NCI-H1417 treated with DMSO at 0.1 percent for 48 hours (cell line): ENCODE data around the gene DMTF1.

Experiments used
- DNase-seq: peaks from one replicate; lab custom pipeline; 2025; lab: John Stamatoyannopoulos, UW

The DMTF1 gene

GRCh38 chr7:87147500-87147899 lies 4.8 kb upstream of the DMTF1 start:
- DNase-seq = no peak

- no peak for DNase-seq
Measured at GRCh38 chr7:87148332-87148955, 3.8 kb upstream of the DMTF1 start.

- no peak for DNase-seq
Measured at GRCh38 chr7:87151002-87151728, 1.1 kb upstream of the DMTF1 start.

GRCh38 chr7:87151729-87152111 lies 533 bp upstream of the DMTF1 start:
- DNase-seq = no peak

GRCh38 chr7:87152897-87153641 lies 816 bp downstream of the DMTF1 start:
- no peak for DNase-seq

GRCh38 chr7:87154166-87154565 lies 1.9 kb downstream of the DMTF1 start:
- no peak for DNase-seq

- DNase-seq = no peak
Measured at GRCh38 chr7:87154569-87154968, 2.3 kb downstream of the DMTF1 start.

- no peak for DNase-seq
Measured at GRCh38 chr7:87155788-87156187, 3.5 kb downstream of the DMTF1 start.

- no peak for DNase-seq
Measured at GRCh38 chr7:87156709-87157108, 4.5 kb downstream of the DMTF1 start.

- DNase-seq = no peak
Measured at GRCh38 chr7:87159538-87159937, 7.3 kb downstream of the DMTF1 start.

GRCh38 chr7:87164433-87164832 lies 12.2 kb downstream of the DMTF1 start:
- no peak for DNase-seq

- no peak for DNase-seq
Measured at GRCh38 chr7:87170828-87171227, 18.6 kb downstream of the DMTF1 start.

- no peak for DNase-seq
Measured at GRCh38 chr7:87171282-87171934, 19.2 kb downstream of the DMTF1 start.

- DNase-seq = no peak
Measured at GRCh38 chr7:87173471-87173870, 21.2 kb downstream of the DMTF1 start.

GRCh38 chr7:87178320-87178719 lies 26.1 kb downstream of the DMTF1 start:
- DNase-seq = no peak

GRCh38 chr7:87179180-87179579 lies 26.9 kb downstream of the DMTF1 start:
- no peak for DNase-seq

GRCh38 chr7:87187120-87187519 lies 34.9 kb downstream of the DMTF1 start:
- DNase-seq = no peak

GRCh38 chr7:87188930-87189329 lies 36.7 kb downstream of the DMTF1 start:
- DNase-seq = no peak

- DNase-seq = no peak
Measured at GRCh38 chr7:87190783-87191182, 38.5 kb downstream of the DMTF1 start.

GRCh38 chr7:87192784-87193487 lies 40.7 kb downstream of the DMTF1 start:
- DNase-seq = no peak

GRCh38 chr7:87193912-87194311 lies 41.7 kb downstream of the DMTF1 start:
- no peak for DNase-seq

- DNase-seq = no peak
Measured at GRCh38 chr7:87199241-87199640, 47.0 kb downstream of the DMTF1 start.
